H1 (cell line): ENCODE measurements around the gene ACTN4. TPM values are rescaled to one million over a fixed set of nuclear protein-coding genes. Genes with fewer than 3 reads are reported as not detected.

Experiments
- CBX5 ChIP-seq: fragments of 300-800, 300-1000 bp; sonication (generic); IDR thresholded peaks from 2 replicates; pipeline ENCODE4 v1.7.1; 2016; ENCODE audit warnings: antibody characterized with exemption, low read length, low read depth
- EGR1 ChIP-seq: IDR thresholded peaks from 2 replicates; pipeline ENCODE4 v1.6.1; 2011; ENCODE audit warnings: low read depth, low read length, borderline replicate concordance
- polyA plus RNA-seq, 7 experiments: library from polyadenylated mRNA; depleted of rRNA in 3 of 7; stranded (reverse) in 5 of 7; unstranded in 2 of 7; fragments of >200 nt in 5 of 7; fragments of 200-250 nt in 2 of 7; gene quantifications; 1 replicate in 5 of 7; 2 replicates in 1 of 7; 4 replicates in 1 of 7; pipeline versions ENCODE4 v1.2.1 to v1.2.3, GENCODE V29; 2011 to 2013; ENCODE audit warnings: missing spikeins in 2 of 7, mixed read lengths in 2 of 7
- total RNA-seq: library from RNA; stranded (reverse); fragmentation: NEBNext Ultra II Directional; extraction: Animal tissue kit (Norgen Biotek cat#: 25700); gene quantifications from 2 replicates; pipeline ENCODE4 v1.2.1, GENCODE V29; 2021

ACTN4 gene
- total and polyA plus RNA-seq, 2 of the 8 experiments (the other 6 are each of a cell fraction or from before 2014, with no cell fraction given), result 211 to 520 TPM

DNA sequence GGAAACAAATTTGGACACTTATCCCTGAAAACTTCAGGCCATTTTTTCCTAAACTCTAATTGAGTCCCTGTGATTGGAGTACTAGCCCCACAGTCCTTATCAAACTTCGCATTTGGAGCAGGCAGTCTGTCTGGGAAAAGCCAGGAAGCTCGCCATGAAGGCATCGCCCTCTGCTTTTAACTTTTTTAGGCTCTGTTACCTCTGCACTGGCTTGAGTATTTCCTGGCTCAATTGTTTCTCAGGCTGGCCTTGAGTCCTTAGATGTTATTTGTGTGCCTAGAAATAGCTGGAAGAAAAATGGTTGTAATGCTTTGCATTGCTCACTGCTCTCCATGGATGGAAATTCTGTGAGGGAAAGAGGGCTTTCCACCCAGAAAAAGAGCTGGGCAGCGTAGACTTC lies 24.2 kb downstream of the ACTN4 start (continued):
- no peak for TF ChIP-seq EGR1
- TF ChIP-seq CBX5, result no peak
